ENCODE results near the gene STRIP2.
"Not testable (repeated sequence)": the region's sequence is repeated elsewhere in the genome, so short reads cannot be mapped to it uniquely, and the experiment has no call there.

STRIP2 gene

DNA sequence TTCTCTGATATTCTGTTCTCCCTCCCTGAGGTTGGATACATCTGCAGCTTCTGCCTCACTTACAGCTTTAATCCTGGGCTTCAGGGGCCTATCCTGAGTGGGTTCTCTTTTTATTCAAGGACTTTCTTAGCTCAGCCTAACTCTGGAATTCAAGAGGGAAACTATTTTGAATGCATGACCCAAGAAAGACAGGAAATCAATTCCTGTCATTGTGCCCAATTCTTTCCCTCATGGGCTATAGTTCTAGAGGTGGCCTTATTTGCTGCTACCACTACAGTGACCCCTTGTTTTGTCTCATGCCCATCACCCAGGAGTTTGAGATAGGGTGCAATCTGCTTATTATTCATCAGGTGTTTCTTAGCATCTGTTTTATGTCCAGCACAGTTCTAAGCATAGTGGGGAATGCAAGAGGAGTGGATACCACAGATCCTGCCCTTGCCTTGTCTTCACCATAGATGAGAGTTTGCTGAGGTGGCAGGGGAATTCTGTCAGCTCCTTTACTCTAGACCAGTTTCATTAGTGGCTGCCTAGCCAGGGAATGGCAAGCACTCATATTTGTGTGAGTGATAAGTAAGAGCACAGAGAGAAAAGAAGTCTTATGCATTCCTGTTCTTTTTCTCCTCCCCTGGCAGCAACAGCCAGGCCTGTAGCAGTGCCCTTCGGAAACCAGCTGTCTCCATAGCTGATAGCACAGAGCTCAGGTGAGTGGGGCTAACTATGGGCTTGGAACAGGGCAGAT lies 19.4 kb downstream of the STRIP2 start:
- no peak for DNase-seq (ENCODE audit: low read depth, low spot score)

DNA sequence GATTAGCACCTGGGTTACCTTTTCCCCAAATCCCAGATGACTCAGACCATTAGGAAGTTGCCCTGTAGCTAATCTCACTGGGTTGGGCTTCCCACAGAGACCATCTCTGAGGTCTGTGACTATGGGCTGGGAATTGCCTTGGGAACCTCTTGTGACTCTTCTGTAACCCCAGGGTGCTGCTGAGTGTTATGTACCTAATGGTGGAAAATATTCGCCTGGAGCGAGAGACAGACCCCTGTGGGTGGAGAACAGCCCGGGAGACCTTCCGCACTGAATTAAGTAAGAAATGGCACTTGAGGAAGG lies 20.0 kb downstream of the STRIP2 start:
- no peak for DNase-seq (ENCODE audit: low read depth, low spot score)

DNA sequence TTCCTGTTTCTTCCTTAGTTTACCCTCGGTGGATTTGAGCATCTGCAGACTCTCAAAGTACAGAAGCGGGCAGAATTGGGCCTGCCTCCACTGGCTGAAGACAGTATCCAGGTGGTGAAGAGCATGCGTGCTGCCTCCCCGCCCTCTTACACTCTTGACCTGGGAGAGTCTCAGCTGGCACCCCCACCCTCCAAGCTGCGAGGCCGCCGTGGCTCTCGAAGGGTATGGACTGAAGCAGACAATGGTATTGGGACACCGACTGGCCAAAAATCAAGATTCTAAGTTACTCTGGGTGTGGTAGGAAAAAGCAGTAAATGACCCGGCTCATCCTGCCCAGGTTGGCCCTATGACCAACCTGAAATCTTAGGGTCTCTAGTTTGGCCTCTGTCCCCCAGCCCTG lies 22.2 kb downstream of the STRIP2 start:
- DNase-seq (ENCODE audit: low read depth, low spot score), result no peak

DNA sequence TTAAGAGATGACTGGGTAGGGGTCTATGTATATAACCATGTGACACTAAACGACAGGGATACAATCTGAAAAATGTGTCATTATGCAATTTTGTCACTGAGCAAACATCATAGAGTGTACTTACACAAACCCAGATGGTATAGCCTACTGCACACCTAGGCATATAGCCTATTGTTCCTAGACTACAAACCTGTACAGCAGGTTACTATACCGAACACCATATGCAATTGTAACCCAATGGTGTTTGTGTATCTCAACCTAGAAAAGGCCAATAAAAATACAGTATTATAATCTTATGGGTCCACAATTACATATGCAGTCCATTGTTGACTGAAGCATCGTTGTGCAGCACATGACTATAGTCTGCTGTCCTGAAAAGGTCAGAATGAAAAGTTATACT lies 22.9 kb downstream of the STRIP2 start:
- no peak for DNase-seq (ENCODE audit: low read depth, low spot score)

DNA sequence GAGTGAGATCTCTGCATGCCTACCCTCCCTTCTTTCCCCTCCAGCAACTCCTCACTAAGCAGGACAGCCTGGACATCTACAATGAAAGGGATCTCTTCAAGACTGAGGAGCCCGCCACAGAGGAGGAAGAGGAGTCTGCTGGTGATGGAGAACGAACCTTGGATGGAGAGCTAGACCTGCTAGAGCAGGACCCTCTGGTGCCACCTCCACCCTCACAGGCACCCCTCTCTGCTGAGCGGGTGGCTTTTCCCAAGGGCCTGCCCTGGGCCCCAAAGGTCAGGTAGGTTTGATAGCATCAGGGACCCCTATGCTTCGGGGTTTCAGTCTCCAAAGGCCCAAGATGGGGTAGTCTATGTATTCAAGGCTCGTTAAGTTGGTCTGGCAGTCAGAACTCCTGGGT lies 23.9 kb downstream of the STRIP2 start:
- no peak for DNase-seq (ENCODE audit: low read depth, low spot score)

DNA sequence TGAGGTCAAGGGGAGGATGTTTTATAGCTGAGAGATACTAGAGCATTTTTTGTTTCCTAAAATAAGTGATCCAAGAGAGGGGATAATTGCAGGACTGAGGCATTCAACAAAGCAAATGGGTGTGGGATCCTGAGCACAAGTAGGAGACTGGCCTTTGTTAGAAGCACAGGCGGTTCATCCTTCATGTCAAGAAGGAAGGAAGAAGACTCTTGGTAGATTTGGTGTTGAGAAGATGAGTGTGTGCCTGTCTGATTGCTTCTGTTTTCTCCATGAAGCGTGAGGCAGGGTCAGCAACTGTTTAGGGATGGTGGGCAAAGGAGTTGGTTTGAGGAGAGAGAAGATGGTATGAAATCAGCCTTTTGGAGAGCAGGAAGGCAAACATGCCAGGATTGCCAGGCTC lies 27.6 kb downstream of the STRIP2 start:
- no peak for DNase-seq (ENCODE audit: low read depth, low spot score)

DNA sequence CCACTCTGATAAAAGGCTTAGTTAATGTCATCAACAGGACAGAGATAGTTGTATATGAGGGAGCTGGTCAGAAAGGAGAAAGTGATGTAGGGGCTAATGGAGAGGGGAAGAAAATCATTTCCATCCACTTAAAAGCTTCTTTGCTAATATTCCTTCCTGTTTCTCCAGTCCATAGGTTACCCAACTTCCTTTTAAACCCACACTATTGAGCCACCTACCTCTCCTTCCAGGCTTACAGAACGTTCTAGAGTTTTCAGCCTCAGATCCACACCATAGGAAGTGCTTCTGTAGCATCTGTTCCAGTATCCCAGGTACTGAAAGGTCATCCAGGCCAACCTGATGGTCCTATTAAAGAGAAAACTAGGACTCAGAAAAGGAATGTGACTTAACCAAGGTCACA lies 28.2 kb downstream of the STRIP2 start:
- no peak for DNase-seq (ENCODE audit: low read depth, low spot score)

DNA sequence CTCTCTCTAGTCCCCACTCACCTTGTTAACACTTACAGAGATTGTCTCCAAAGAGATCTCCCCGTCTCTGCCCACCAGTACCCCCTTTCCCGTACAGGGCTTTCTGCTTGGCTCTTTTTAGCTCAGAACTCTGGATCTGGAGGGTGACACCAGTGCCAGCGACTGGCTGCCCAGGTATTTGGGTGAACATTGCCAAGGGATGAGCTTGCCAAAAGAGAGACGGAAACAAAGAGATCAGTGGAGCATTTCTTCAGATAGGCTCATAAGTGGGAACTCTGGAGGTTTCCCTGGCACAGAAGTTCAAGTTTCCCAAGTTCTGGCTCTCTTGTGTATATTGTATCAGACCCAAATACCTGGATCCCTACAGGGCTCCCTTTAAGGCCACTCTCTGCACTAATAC lies 30.0 kb downstream of the STRIP2 start:
- no peak for DNase-seq (ENCODE audit: low read depth, low spot score)

DNA sequence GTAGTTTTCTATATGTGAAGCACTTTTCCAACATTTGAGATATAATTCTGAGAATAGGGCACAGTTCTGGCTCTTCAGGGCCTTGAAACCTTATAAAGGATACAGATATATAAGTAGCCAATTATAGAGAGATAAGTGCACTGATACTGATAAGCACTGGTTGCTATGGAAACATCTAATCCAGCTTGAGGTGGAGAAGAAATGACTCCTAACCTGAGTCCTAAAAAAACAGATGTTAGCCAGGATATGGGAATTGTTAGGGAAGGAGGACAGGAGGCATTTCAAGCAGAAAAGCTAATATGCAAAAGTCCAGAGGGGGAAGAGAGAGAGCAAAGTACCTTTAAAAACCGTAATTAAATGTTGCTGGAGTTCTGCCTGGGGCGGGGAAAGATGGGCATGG lies 30.8 kb downstream of the STRIP2 start:
- DNase-seq (ENCODE audit: low read depth, low spot score), result no peak

DNA sequence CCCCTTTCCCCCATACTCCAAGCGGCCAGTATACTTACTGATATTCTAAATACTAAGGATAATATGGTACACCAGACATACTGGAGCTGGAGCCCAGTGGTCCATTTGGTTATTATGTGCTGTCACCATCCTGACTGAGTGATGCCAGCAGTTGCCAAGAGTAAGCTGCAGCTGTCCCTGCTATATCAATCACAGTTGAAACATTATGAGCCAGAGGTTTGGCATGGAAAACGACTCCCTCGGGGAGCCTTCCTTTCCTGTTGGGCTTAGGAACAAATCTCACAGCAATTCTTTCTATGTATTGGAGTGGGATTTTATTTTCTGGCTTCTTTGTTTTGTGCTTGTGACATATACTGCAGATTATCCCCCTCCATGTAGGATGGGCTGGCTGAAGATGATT lies 32.6 kb downstream of the STRIP2 start:
- DNase-seq (ENCODE audit: low read depth, low spot score), result no peak

DNA sequence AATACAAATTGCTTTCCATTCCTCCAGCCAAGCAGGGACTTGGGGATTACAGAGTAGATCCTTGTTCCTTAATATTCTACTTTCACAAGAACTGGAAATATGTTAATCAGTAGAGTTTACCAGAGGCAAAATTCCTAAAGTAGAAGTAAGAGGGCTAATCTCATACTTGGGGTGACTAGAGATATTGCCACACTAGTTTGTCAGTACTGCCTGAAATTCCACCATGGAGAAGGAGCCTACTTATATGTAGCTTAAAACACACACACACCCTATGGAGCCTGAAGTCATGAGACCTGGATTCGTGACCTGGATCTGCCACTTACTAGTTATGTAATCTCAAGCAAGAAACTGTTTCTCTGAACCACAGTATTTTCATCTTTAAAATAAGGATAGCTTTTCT lies 33.9 kb downstream of the STRIP2 start:
- peak; percentile 64 for DNase-seq (ENCODE audit: low read depth, low spot score)

DNA sequence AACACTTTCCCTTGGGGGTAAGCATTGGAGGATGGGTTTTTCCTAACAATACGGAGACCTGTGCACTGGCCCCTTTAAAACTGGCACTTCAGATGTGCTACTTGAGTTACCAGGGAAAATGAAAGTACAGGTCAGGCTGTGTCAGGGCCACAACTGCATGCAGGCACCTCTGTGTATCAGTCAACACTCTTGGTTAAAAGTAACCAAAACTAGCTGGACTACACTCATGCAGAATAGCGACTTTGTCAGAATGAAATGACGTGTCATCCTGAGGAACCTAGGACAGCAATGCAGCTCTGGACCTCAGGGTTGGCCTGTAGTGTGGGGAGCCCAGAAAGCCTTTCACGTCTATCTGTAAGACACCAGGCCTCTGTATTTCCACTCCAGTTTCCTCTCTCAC lies 34.3 kb downstream of the STRIP2 start:
- DNase-seq (ENCODE audit: low read depth, low spot score), result no peak

DNA sequence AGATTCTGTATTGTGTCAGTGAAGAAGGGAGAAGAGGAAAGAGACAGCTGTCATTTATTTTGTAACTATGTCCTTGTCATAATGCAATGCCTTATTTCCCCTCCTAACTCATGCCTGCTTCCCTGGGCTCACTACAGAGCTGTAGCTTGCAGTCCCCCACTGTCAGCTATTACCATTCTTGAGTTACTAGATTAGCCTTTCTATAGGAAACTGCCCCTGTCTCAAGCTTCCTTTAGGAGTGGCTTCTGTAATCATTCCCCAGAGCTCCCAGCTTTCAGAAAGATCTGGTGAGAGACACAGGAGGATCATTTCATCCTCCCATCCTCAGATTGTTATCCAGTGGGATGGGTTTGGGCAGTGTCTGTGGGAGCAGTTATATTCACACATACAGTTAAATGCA lies 35.7 kb downstream of the STRIP2 start:
- DNase-seq (ENCODE audit: low read depth, low spot score), result no peak

DNA sequence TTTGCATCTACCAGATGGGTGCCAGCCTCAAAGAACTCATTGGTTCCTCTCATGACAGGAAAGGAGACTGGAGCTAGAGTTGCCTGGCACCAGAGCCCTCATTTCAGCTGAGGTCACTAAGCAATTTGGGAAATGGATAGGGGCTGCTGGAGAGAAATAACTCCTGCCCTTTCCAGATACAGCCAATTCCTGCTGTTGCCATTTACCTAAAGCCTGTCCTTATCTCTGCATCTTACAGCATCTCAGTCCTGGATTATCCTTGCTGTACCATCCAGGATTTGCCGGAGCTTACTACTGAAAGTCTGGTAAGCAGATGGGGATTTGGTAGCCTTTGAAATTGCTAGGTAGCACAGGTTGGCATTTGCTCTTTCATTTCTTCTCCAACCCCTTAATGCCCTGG lies 36.2 kb downstream of the STRIP2 start:
- DNase-seq (ENCODE audit: low read depth, low spot score), result no peak

DNA sequence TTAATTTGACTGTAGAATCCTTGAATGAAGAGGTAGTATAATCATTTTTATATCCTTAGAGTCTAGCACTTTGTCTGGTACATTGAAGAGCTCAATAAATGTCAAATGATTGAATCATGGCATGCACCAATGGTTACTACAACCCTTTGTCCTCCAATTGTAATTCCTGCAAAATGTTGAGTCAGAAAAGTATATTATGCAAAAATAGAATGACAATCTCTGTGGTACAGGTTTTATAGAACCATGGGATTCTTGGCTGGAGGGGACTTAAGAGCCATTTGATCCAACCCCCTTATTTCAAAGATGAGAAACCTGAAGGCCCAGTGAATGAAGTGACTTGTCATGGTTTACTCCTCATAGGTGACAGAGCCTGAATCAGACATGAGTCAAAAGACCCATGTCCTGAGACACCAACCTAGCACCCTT lies 37.2 kb downstream of the STRIP2 start:
- no peak for DNase-seq (ENCODE audit: low read depth, low spot score)

DNA sequence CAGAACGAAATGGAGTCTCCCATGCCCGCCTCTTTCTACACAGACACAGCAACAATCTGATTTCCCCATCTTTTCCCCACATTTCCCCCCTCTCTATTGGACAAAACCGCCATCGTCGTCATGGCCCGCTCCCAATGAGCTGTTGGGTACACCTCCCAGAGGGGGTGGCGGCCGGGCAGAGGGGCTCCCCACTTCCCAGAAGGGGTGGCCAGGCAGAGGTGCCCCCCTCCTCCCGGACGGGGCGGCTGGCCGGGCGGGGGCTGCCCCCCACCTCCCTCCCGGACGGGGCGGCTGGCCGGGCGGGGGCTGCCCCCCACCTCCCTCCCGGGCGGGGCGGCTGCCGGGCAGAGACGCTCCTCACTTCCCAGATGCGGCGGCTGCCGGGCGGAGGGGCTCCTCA lies 41.7 kb downstream of the STRIP2 start:
- not testable (repeated sequence) for DNase-seq (ENCODE audit: low read depth, low spot score)

DNA sequence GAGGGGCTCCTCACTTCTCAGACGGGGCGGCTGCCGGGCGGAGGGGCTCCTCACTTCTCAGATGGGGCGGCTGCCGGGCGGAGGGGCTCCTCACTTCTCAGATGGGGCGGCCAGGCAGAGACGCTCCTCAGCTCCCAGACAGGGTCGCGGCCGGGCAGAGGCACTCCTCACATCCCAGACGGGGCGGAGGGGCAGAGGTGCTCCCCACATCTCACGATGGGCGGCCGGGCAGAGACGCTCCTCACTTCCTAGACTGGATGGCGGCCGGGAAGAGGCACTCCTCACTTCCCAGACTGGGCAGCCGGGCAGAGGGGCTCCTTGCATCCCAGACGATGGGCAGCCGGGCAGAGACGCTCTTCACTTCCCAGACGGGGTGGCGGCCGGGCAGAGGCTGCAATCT lies 42.2 kb downstream of the STRIP2 start:
- DNase-seq (ENCODE audit: low read depth, low spot score), result not testable (repeated sequence)

DNA sequence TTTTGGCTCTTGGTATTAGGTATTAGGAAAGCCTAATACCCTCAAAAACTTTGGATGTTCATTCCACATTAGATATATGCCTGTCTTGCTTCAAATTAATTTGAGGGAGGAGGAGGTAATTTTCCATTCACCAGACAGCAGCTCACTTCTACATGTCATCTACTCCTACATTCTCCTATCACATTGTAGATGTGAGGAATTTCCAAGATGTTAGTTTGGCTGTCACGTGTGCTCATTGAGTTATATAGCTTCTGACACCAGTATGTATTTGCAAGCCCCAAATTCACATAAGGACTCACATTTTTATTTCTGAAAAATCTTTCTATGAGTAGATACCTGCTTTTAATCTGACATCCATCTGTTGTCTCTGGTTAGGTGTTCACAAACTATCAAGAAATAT lies 45.6 kb downstream of the STRIP2 start:
- DNase-seq (ENCODE audit: low read depth, low spot score), result no peak

DNA sequence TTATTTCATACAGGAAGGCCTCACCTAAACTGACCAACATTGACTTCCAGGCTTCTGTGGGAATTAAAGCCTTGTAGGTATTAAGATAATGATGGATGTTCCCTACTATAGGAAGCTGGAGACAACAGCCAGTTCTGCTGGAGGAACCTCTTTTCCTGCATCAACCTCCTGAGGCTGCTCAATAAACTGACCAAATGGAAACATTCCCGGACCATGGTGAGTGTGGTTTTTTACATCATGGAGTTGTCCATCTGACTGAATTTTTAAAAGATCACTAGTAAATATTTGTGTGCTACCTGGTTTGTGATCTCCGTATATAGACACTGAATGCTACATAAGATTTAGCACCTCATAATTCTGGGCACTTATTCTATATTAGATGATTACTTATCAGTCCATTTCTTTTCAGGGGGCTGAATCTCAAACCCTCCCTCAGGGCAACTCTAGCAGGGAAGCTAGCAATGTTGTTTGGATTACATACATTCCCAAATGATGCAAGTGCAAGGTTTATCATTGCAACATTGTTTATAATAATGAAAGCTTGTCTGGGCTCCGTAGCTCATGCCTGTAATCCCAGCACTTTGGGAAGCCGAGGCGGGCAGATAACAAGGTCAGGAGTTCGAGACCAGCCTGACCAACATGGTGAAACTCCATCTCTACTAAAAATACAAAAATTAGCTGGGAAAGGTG lies 46.6 kb downstream of the STRIP2 start:
- no peak for DNase-seq (ENCODE audit: low read depth, low spot score)

DNA sequence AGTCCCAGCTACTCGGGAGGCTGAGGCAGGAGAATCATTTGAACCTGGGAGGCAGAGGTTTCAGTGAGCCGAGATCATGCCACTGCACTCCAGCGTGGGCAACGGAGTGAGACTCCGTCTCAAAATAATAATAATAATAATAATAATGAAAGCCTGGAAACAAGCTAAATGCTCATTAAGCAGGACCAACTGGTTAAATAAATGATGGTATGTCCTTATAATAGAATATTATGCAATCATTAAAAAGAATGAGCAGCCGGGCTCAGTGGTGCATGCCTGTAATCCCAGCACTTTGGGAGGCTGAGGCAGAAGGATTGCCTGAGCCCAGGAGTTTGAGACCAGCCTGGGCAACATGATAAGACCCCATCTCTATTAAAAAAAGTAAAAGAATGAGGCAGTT lies 47.1 kb downstream of the STRIP2 start:
- DNase-seq (ENCODE audit: low read depth, low spot score), result not testable (repeated sequence)

DNA sequence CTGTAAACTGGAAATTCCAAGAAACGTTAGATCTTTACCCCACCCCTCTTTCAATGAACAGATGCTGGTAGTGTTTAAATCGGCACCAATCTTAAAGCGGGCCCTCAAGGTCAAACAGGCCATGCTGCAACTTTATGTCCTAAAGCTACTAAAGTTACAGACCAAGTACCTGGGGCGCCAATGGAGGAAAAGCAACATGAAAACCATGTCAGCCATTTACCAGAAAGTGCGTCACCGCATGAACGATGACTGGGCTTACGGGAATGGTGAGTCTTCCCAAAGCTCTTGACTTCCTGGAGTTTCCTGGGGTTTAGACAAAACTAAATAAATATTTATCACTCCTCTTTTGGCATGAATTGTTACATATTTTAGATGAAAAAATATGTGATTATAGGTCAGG lies 48.5 kb downstream of the STRIP2 start:
- no peak for DNase-seq (ENCODE audit: low read depth, low spot score)

DNA sequence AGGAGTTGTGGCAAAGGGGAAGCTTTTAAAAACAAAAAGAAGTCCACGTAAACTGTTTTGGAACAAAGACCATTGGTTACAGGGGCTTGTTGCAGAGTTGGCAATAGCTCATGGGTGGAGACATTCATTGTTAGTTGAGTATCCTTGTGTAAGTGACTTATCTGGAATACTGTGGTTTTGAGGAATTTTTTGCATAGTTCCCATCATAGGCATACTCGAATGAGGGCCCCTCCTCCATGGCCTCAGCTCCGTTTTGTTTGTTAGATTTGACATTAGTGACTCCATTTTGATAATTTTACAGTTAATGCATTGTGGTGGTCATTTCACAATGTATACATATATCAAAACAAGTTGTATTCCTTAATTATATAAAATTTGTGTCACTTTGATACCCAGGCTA lies 55.3 kb downstream of the STRIP2 start:
- DNase-seq (ENCODE audit: low read depth, low spot score), result peak; percentile 91

DNA sequence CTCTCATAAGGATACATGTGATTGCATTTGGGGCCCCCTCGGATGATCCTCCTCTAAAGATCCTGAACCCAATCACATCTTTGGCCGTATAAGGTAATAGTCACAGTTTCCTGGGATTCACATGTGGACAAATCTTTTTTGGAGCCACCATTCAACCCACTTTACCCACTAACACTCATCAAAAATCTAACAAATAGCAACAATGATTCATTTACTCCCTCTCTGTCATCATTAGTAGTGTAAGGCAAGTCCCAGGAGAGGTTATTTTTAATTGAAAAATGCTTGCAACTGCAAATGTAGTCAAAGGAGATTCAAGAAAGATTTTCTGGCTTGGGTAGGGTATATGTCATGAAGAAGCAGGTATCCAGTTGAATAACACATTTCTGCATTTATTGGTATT lies 58.2 kb downstream of the STRIP2 start:
- DNase-seq (ENCODE audit: low read depth, low spot score), result no peak

DNA sequence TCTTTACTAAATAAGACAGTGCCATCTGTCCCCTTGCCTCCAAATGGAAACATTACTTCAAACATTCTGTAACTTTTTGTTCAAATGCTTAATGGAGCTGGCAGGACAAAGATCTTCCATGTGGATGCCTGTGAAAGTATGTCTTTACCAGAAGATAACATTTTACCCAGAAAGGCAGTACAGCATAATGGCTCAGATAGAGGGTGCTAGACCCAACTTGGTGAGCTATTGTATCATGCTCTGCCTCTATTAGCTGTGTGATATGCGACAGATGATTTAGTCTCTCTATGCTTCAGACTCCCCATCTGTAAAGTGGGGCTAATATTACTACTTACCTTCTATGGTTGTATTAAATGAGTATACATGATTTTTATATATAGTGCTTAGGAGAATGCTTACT lies 59.3 kb downstream of the STRIP2 start:
- DNase-seq (ENCODE audit: low read depth, low spot score), result no peak

Measured in astrocyte of the hippocampus (primary cell).